Activated T-helper 2 cell treated with anti-CD3 and anti-CD28 coated beads, Interferon-gamma antibody, Interleukin-2, Interleukin-4, amounts not matched to agents 10 μg/mL and 5 μg/mL and 100 μg/mL, durations not matched to agents 14 hours and 24 hours and 36 hours (primary cell): Measurements from ENCODE around the gene MRM1. TPM values are rescaled to one million over a fixed set of nuclear protein-coding genes. Genes with fewer than 3 reads are reported as not detected.

ENCODE experiments used
- DNase-seq: peaks from one replicate; pipeline ENCODE4 v3.0.0; 2021; ENCODE audit warnings: low spot score
- H3K27ac Mint-ChIP-seq: one replicate; pipeline ENCODE4 v1.8.0; 2021; ENCODE audit warnings: mixed read lengths
- H3K27me3 Mint-ChIP-seq: one replicate; pipeline ENCODE4 v1.8.0; 2021; ENCODE audit warnings: low read depth, mixed read lengths
- H3K36me3 Mint-ChIP-seq: one replicate; pipeline ENCODE4 v1.8.0; 2021; ENCODE audit warnings: low read depth, mixed read lengths
- H3K4me1 Mint-ChIP-seq: one replicate; pipeline ENCODE4 v1.8.0; 2021; ENCODE audit warnings: low read depth, mixed read lengths
- H3K4me3 Mint-ChIP-seq: one replicate; pipeline ENCODE4 v1.8.0; 2021; ENCODE audit warnings: low read depth, mild to moderate bottlenecking, moderate library complexity, mixed read lengths
- H3K9me3 Mint-ChIP-seq: one replicate; pipeline ENCODE4 v1.8.0; 2021; ENCODE audit warnings: mixed read lengths
- intact Hi-C: fragments of 100-400 bp; cut with micrococcal nuclease; formaldehyde crosslinking; loops from one replicate; pipeline ENCODE4 v1.15.1; 2023
- total RNA-seq: library from RNA; stranded (reverse); gene quantifications from 2 replicates; pipeline ENCODE4 v1.2.3, GENCODE V29; 2022

Gene MRM1
- total RNA-seq, 1 donor from 2014 or later, result 23.2 TPM

- no peak for DNase-seq
- intact Hi-C loops, result no loop called here
- H3K9me3 Mint-ChIP-seq, result no peaks in the 10 kb centered on the region
- peaks cover 37% of the 10 kb centered on the region for H3K36me3 Mint-ChIP-seq
- H3K4me1 Mint-ChIP-seq, result peaks cover 15% of the 10 kb centered on the region
- no peak overlapping the region for H3K27ac Mint-ChIP-seq
- H3K27me3 Mint-ChIP-seq, result no peaks in the 10 kb centered on the region
- no peak overlapping the region for H3K4me3 Mint-ChIP-seq
Observed at GRCh38 chr17:36608280-36608679, 6.9 kb downstream of the MRM1 start.

GRCh38 chr17:36608794-36609497 is 7.6 kb downstream of the MRM1 start:
- H3K36me3 Mint-ChIP-seq, result peaks cover 36% of the 10 kb centered on the region
- H3K27me3 Mint-ChIP-seq, result no peaks in the 10 kb centered on the region
- DNase-seq, result no peak
- H3K4me3 Mint-ChIP-seq, result no peak overlapping the region
- intact Hi-C loops, result no loop called here
- peaks cover 15% of the 10 kb centered on the region for H3K4me1 Mint-ChIP-seq
- H3K27ac Mint-ChIP-seq, result no peak overlapping the region
- no peaks in the 10 kb centered on the region for H3K9me3 Mint-ChIP-seq

- no peak overlapping the region for H3K4me3 Mint-ChIP-seq
- no peaks in the 10 kb centered on the region for H3K9me3 Mint-ChIP-seq
- H3K4me1 Mint-ChIP-seq, result peaks cover 10% of the 10 kb centered on the region
- no peak overlapping the region for H3K27ac Mint-ChIP-seq
- peaks cover 31% of the 10 kb centered on the region for H3K36me3 Mint-ChIP-seq
- intact Hi-C loops, result no loop called here
- H3K27me3 Mint-ChIP-seq, result no peaks in the 10 kb centered on the region
- DNase-seq, result no peak
Observed at GRCh38 chr17:36609498-36609862, 8.1 kb downstream of the MRM1 start.

- intact Hi-C loops, result no loop called here
- no peaks in the 10 kb centered on the region for H3K9me3 Mint-ChIP-seq
- H3K36me3 Mint-ChIP-seq, result peaks cover 26% of the 10 kb centered on the region
- H3K4me1 Mint-ChIP-seq, result peaks cover 7% of the 10 kb centered on the region
- no peak overlapping the region for H3K4me3 Mint-ChIP-seq
- no peaks in the 10 kb centered on the region for H3K27me3 Mint-ChIP-seq
- no peak overlapping the region for H3K27ac Mint-ChIP-seq
- DNase-seq, result no peak
Observed at GRCh38 chr17:36610474-36610873, 9.1 kb downstream of the MRM1 start.

GRCh38 chr17:36611345-36612072 is 10.1 kb downstream of the MRM1 start:
- DNase-seq, result no peak
- Mint-ChIP-seq H3K9me3 (no peaks in the 10 kb centered on the region), H3K4me3 (no peak overlapping the region), H3K27me3 (no peaks in the 10 kb centered on the region), H3K27ac (no peak overlapping the region), H3K4me1 (no peaks in the 10 kb centered on the region), H3K36me3 (peaks cover 19% of the 10 kb centered on the region)
- intact Hi-C loops, result no loop called here

DNA sequence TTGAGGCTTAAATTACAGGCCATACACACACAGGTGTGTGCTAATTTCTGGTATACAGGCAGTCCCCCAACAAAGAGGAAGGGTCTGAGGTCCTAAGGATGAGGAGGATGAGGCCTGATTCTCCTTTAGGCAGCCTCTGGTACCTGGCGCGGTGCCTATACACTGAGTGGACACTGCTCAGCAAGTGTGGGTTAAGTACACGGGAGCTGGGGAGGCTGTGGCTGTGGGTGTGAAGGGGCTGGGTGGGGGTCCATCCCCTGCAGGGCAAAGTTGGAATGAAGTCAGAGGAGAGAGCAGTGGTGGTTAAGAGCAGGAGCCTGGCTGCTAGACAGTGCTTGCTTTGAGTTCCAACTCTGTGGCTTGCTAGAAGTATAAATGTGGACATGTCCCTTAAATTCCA is 10.9 kb downstream of the MRM1 start:
- Mint-ChIP-seq H3K4me3 (no peak overlapping the region), H3K4me1 (no peaks in the 10 kb centered on the region), H3K27me3 (no peaks in the 10 kb centered on the region), H3K9me3 (no peaks in the 10 kb centered on the region), H3K27ac (no peak overlapping the region), H3K36me3 (peaks cover 19% of the 10 kb centered on the region)
- intact Hi-C loops, result no loop called here
- DNase-seq, result no peak

DNA sequence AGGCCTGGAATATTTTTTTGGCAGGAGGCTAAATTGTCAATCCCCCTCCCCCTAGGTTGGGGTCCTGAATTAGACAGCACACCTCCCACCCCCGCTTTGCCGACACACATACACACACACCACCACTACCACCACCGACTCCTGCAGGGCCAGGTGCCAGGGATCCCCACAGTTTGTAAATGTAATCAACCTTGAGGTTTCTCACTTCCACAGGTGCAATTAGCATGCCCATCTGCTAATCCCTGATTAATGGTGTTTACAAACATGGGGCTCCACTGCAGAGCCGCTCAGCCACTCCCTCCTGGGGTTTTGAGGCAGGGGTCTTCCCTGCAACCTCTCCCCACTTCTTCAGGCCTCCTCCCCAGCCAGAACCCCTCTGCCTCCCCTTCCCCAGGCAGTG is 11.8 kb downstream of the MRM1 start:
- Mint-ChIP-seq H3K4me1 (no peaks in the 10 kb centered on the region), H3K36me3 (peaks cover 15% of the 10 kb centered on the region), H3K4me3 (no peak overlapping the region), H3K27me3 (no peaks in the 10 kb centered on the region), H3K27ac (no peak overlapping the region), H3K9me3 (no peaks in the 10 kb centered on the region)
- intact Hi-C loops, result no loop called here
- DNase-seq, result no peak

DNA sequence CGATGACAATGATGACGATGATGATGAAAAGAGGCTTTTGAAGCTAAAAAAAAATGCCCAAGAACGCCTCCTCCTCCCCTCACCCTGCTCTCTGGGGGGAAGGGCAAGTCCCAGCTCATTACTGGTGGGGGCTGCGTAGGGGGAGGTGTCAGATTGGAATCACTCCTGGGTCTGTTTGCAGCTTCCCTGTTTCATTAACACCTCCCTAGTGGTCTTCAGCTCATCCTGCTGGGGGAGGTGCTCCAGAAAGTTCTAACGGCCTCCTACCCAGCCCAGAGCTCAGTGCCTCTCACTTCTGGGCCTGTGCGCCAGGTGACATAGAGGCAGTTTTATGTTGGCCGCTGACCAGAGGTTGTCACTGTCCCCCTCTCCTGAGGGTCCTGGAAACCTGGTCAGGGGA is 12.7 kb downstream of the MRM1 start:
- no peak overlapping the region for H3K4me3 Mint-ChIP-seq
- H3K27me3 Mint-ChIP-seq, result no peaks in the 10 kb centered on the region
- DNase-seq, result no peak
- no peaks in the 10 kb centered on the region for H3K4me1 Mint-ChIP-seq
- no peak overlapping the region for H3K27ac Mint-ChIP-seq
- no peaks in the 10 kb centered on the region for H3K9me3 Mint-ChIP-seq
- peaks cover 10% of the 10 kb centered on the region for H3K36me3 Mint-ChIP-seq
- intact Hi-C loops, result no loop called here

GRCh38 chr17:36614933-36615332 is 13.6 kb downstream of the MRM1 start:
- Mint-ChIP-seq H3K9me3 (no peaks in the 10 kb centered on the region), H3K36me3 (peaks cover 6% of the 10 kb centered on the region), H3K27ac (no peak overlapping the region), H3K27me3 (no peaks in the 10 kb centered on the region), H3K4me1 (no peaks in the 10 kb centered on the region), H3K4me3 (no peak overlapping the region)
- no peak for DNase-seq
- intact Hi-C loops, result no loop called here

DNA sequence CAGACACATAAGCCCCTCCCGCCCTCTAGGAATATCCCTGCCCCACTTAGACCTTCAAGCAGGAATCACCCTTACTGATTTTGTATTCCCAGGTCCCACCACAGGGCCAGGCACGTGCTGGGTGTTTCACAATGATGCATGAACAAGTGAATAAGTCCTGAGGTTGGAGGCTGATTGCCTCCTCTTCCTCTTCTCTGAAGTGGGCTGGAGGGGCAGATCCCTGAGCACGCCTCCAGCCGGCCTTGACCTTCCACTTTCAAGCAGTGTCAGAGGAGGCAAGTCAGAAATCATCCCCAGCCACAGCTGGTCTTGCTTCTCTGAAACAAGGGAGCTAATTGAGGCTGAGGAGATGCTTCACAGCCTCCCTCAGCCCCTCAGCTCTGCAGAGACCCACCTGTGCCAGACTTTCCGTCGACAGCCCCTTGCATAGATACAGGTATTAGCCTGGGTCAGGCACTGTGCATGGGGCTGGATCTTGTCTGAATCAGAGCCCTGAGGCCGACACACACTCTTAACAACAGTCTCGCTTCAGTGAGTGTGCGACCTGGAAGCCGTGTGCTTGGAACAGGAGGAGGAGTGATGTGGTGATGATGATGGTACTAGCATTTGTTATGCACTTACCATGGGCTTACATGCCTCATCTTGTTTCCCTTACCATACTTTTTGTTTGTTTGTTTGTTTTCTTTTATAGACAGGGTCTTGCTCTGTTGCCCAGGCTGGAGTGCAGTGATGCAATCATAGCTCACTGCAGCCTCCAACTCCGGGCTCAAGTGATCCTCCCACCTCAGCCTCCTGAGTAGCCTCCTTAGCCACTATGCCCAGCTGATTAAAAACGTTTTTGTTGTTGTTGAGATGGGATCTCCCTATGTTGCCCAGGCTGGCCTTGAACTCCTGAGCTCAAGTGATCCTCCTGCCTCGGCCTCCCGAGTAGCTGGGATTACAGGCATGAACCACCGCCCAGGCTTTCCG is 15.0 kb downstream of the MRM1 start:
- H3K4me3 Mint-ChIP-seq, result no peak overlapping the region
- peaks cover 1% of the 10 kb centered on the region for H3K36me3 Mint-ChIP-seq
- H3K27me3 Mint-ChIP-seq, result no peaks in the 10 kb centered on the region
- H3K27ac Mint-ChIP-seq, result no peak overlapping the region
- H3K4me1 Mint-ChIP-seq, result no peaks in the 10 kb centered on the region
- H3K9me3 Mint-ChIP-seq, result no peaks in the 10 kb centered on the region
- DNase-seq, result no peak
- intact Hi-C loops, result no loop called here

DNA sequence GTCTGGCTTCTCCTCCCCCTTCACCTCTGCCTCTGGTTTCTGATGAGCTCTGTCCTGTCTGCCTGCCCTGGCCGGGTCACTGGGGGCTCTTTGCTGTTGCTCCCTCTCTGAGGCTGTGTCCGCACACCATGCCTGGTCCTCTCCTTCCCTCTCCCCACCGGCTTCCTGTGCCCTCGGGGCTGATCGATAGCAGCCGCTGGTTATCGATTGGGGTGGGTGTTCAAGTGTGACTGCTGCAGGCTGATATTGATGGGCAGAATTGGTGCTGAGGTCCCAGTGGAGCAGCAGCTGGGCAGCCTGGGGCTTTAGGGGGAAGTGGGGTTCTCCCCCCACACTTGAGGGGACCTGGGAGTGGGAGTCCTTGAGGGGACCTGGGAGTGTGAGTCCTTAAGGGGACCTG is 16.4 kb downstream of the MRM1 start:
- intact Hi-C loops, result no loop called here
- no peak overlapping the region for H3K27ac Mint-ChIP-seq
- H3K4me3 Mint-ChIP-seq, result no peak overlapping the region
- H3K4me1 Mint-ChIP-seq, result no peaks in the 10 kb centered on the region
- no peaks in the 10 kb centered on the region for H3K27me3 Mint-ChIP-seq
- DNase-seq, result no peak
- no peaks in the 10 kb centered on the region for H3K36me3 Mint-ChIP-seq
- no peaks in the 10 kb centered on the region for H3K9me3 Mint-ChIP-seq

- H3K9me3 Mint-ChIP-seq, result no peaks in the 10 kb centered on the region
- no peak overlapping the region for H3K27ac Mint-ChIP-seq
- H3K4me1 Mint-ChIP-seq, result no peaks in the 10 kb centered on the region
- no peaks in the 10 kb centered on the region for H3K27me3 Mint-ChIP-seq
- intact Hi-C loops, result no loop called here
- H3K36me3 Mint-ChIP-seq, result no peaks in the 10 kb centered on the region
- H3K4me3 Mint-ChIP-seq, result no peak overlapping the region
- no peak for DNase-seq
Observed at GRCh38 chr17:36623281-36623680, 21.9 kb downstream of the MRM1 start.

DNA sequence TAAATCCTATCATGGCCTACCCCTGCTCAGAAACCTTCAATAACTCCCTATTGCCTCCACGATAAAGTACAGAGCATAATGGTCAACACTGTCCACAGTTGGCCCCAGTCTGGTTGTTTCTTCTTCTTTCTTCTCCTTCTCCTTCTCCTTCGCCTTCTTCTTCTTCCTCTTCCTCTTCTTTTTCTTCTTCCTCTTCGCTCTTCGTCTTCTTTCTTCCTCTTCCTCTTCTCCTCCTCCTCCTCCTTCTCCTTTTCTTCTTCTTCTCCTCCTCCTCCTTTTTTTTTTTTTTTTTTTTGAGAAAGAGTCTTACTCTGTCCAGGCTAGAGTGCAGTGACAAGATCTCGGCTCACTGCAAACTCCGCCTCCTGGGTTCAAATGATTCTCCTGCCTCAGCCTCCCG is 23.8 kb downstream of the MRM1 start:
- intact Hi-C loops, result loop anchor here (5.0 kb wide), 2 partner anchors 82 to 297 kb away; no protein-coding TSS in a partner anchor
- no peak overlapping the region for H3K4me3 Mint-ChIP-seq
- H3K27me3 Mint-ChIP-seq, result no peaks in the 10 kb centered on the region
- H3K27ac Mint-ChIP-seq, result no peak overlapping the region
- DNase-seq, result no peak
- H3K9me3 Mint-ChIP-seq, result no peaks in the 10 kb centered on the region
- no peaks in the 10 kb centered on the region for H3K4me1 Mint-ChIP-seq
- no peaks in the 10 kb centered on the region for H3K36me3 Mint-ChIP-seq
